Bone marrow (tissue), 2 donors: ENCODE results near the gene GRM8.
"Not testable (repeated sequence)": the region's sequence is repeated elsewhere in the genome, so short reads cannot be mapped to it uniquely, and the experiment has no call there.

Experiments
- DNase-seq, 2 donors: peaks; one replicate each; lab custom pipeline; 2025; lab: John Stamatoyannopoulos, UW

Gene GRM8

GRCh38 chr7:126718419-126718818, 534.3 kb downstream of the GRM8 start:
- no peak for DNase-seq

GRCh38 chr7:126716321-126716720, 536.4 kb downstream of the GRM8 start:
- no peak for DNase-seq

GRCh38 chr7:126715076-126715475, 537.7 kb downstream of the GRM8 start:
- DNase-seq, result no peak

- DNase-seq, result no peak
These were observed 550.3 kb downstream of the GRM8 start for GRCh38 chr7:126702242-126703016.

- peak; percentile 2 to 98 for DNase-seq
These were observed 551.7 kb downstream of the GRM8 start for GRCh38 chr7:126700807-126701604.

GRCh38 chr7:126699707-126700106, 553.0 kb downstream of the GRM8 start:
- DNase-seq, result no peak

- DNase-seq, result no peak
These were observed 553.8 kb downstream of the GRM8 start for GRCh38 chr7:126698909-126699308.

GRCh38 chr7:126698446-126698845, 554.3 kb downstream of the GRM8 start:
- no peak for DNase-seq

GRCh38 chr7:126696256-126697038, 556.3 kb downstream of the GRM8 start:
- DNase-seq, result no peak

GRCh38 chr7:126690848-126691751, 561.6 kb downstream of the GRM8 start:
- no peak for DNase-seq

- no peak for DNase-seq
These were observed 562.6 kb downstream of the GRM8 start for GRCh38 chr7:126690104-126690503.

GRCh38 chr7:126689037-126689436, 563.7 kb downstream of the GRM8 start:
- DNase-seq, result no peak

- no peak for DNase-seq
These were observed 566.3 kb downstream of the GRM8 start for GRCh38 chr7:126686474-126686873.

GRCh38 chr7:126685596-126685995, 567.1 kb downstream of the GRM8 start:
- no peak for DNase-seq

- DNase-seq, result no peak
These were observed 567.6 kb downstream of the GRM8 start for GRCh38 chr7:126685018-126685573.

GRCh38 chr7:126682176-126682575, 570.6 kb downstream of the GRM8 start:
- no peak for DNase-seq

GRCh38 chr7:126668762-126669161, 584.0 kb downstream of the GRM8 start:
- DNase-seq, result not testable (repeated sequence)

- no peak for DNase-seq
These were observed 584.4 kb downstream of the GRM8 start for GRCh38 chr7:126668367-126668752.

- no peak for DNase-seq
These were observed 584.9 kb downstream of the GRM8 start for GRCh38 chr7:126667742-126668366.

GRCh38 chr7:126662856-126663255, 589.9 kb downstream of the GRM8 start:
- no peak for DNase-seq

GRCh38 chr7:126659124-126659523, 593.6 kb downstream of the GRM8 start:
- no peak for DNase-seq
